ENCODE results near the gene PDE10A.
"Not testable (repeated sequence)": the region's sequence is repeated elsewhere in the genome, so short reads cannot be mapped to it uniquely, and the experiment has no call there.

PDE10A gene

DNA sequence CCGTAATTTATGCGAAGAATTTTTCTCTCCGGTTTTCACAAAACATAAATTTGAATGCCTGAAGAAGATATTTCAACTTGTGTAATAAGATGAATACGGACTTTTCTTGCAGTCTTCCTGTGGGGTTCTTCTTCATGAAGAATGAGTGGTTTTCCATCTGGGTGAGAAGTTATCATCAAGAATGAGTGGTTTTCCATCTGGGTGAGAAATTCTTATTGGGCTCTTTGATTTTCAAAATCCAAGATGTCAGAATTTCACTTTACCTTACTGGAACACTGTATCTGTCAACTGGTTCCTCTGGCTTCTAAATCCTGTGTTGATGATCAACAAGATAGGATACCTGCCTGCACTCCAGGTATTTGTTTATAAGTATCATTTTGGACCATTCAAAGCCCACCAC lies 193.6 kb downstream of the PDE10A start:
- no peak overlapping the region for H3K4me3 ChIP-seq (ENCODE audit: low read length)
- DNase-seq (ENCODE audit: low read depth): no peak
- TF ChIP-seq, protein P1, sequence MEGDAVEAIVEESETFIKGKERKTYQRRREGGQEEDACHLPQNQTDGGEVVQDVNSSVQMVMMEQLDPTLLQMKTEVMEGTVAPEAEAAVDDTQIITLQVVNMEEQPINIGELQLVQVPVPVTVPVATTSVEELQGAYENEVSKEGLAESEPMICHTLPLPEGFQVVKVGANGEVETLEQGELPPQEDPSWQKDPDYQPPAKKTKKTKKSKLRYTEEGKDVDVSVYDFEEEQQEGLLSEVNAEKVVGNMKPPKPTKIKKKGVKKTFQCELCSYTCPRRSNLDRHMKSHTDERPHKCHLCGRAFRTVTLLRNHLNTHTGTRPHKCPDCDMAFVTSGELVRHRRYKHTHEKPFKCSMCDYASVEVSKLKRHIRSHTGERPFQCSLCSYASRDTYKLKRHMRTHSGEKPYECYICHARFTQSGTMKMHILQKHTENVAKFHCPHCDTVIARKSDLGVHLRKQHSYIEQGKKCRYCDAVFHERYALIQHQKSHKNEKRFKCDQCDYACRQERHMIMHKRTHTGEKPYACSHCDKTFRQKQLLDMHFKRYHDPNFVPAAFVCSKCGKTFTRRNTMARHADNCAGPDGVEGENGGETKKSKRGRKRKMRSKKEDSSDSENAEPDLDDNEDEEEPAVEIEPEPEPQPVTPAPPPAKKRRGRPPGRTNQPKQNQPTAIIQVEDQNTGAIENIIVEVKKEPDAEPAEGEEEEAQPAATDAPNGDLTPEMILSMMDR (IDR thresholded peaks at IDR 0.05; ENCODE audit: insufficient read depth, low read depth, low read length, missing control alignments): no peak

DNA sequence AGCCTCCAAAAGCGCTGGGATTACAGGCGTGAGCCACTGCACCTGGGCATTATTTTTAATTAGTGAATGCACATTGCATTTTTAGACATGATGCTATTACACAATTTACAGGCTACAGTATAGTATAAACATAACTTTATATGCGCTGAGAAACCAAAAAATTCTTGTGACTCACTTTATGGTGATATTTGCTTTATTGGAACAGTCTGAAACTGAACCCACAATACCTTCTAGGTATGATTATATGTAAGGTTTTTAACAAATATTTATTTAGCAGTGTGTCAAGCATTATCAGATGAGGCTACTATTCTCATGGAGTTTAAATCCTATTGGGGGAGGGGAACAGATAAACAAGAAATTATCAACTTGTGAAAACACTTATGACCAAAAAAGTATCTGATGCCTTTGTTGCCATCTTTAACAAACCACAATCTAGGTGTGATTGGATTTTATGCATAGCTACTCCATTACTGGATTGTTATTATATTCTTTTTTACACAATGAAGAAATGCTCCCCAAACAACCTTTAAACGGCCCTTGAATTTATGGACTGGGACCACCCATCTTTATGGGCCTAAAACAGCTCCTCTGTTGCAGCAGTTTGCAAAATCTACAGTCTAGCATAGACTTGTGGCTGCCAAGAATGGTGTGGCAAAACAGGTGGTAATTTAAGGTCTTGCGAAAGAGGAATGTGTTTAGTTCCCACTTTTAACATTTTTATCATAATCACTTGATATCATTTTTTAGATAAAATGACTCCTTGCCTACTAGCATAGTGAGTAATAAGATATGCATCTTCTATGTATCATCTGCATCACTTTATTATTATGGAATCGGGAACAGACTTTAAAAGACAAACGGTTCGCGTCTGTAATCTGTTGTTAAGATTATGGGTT lies 194.5 kb downstream of the PDE10A start:
- H3K4me3 ChIP-seq (ENCODE audit: low read length): no peak overlapping the region
- TF ChIP-seq, protein P1 (IDR thresholded peaks at IDR 0.05; ENCODE audit: insufficient read depth, low read depth, low read length, missing control alignments): no peak
- DNase-seq (ENCODE audit: low read depth): no peak

DNA sequence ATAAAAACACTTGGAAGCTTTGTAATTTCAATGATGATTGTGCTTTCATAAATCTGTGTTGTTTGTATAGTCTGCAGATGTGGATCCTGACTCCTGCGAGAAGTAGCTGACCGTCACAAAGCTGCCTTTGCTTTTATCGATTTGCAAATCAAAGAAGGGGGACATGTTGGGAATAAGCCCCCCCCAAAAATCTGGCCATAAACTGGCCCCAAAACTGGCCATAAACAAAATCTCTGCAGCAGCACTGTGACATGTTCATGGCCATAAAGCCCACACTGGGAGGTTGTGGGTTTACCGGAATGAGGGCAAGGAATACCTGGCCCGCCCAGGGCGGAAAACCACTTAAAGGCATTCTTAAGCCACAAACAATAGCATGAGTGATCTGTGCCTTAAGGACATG lies 199.5 kb downstream of the PDE10A start:
- not testable (repeated sequence) for DNase-seq (ENCODE audit: low read depth)

DNA sequence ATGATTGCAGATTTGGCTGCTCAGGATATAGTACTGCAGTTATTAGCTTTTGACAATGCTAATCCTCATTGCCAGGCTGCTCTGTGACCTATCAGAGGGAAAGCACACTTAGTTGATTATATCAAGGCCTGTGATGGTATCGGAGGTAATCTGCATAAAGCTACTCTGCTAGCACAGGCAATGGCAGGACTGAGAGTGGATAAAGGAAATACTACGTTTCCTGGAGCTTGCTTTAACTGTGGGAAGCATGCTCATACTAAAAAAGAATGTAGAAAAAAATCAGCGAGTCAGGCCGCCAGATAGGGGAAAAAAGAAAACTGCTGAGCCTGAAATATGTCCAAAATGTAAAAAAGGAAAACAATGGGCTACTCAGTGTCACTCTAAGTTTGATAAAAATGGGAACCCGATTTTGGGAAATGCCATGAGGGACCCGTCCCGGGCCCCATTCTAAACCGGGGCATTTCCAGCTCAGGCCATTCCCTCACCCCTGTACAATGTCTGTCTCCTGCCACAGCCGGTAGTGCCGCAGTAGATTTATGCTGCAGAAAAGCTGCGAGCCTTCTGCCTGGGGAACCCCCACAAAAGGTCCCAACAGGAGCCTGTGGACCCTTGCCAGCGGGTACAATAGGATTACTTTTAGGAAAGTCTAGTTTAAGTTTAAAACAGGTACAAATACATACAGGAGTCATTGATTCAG lies 203.3 kb downstream of the PDE10A start:
- not testable (repeated sequence) for H3K4me3 ChIP-seq (ENCODE audit: low read length); DNase-seq (ENCODE audit: low read depth)

More for the DNA sequence above, 199.5 kb downstream of the PDE10A start:
- not testable (repeated sequence) for H3K4me3 ChIP-seq (ENCODE audit: low read length)

DNA sequence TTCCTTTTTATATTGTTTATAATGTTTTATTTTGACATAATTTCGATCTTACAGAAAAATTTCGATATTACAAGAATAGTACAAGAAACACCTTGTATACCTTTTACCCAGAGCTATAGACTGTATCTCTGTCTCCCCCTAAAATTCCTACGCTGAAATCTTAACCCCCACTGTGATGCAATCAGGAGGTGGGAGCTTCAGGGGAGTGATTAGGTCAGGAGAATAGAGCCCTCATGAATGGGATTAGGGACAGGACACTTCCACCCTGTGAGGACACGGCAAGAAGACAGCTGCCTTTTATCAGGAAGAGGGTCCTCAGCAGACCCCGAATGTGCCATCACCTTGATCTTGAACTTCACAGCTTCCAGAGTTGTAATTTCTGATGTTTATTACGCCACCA lies 204.9 kb downstream of the PDE10A start:
- H3K4me3 ChIP-seq (ENCODE audit: low read length): no peak overlapping the region
- TF ChIP-seq, protein P1 (IDR thresholded peaks at IDR 0.05; ENCODE audit: insufficient read depth, low read depth, low read length, missing control alignments): no peak
- no peak for DNase-seq (ENCODE audit: low read depth)

DNA sequence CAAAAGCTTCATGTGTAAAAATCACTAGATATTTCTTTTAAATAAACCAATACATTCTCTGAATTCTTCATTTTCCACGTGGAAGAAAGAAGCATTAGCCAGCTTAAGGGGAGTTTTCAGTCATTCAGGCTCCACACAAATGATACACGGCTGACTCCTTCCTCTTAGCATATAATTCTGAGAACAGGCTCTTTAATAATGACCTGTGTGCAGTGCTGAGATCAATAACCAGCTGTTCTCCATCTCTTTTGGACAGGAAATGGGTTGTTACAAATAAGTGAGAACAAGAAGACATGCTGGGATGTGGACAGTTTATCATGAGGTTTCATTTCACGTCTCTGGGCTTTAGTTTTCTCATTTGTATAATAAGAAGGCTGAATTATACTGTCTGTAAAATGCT lies 206.8 kb downstream of the PDE10A start:
- no peak for DNase-seq (ENCODE audit: low read depth)
- TF ChIP-seq, protein P1 (IDR thresholded peaks at IDR 0.05; ENCODE audit: insufficient read depth, low read depth, low read length, missing control alignments): no peak
- H3K4me3 ChIP-seq (ENCODE audit: low read length): no peak overlapping the region

DNA sequence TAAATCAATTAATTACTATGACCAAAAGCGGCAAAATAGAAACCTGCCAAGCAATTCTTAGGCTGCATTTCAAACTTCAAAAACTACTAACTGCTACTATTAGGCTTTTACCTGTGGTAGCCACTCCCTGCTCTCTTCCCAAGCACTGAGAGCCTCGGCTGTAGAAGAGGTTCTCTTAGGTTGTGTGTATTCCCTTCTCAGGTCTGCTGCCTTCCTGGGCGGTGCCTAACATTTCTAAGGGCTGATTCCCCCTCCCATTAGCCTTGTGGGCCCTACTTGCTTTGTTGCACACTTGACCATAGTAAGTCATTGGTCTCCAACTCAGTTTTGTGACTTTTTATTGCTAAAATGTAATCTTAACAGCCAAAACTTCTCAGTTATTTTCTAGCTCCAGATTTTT lies 207.6 kb downstream of the PDE10A start:
- no peak for DNase-seq (ENCODE audit: low read depth)
- H3K4me3 ChIP-seq (ENCODE audit: low read length): no peak overlapping the region
- TF ChIP-seq, protein P1 (IDR thresholded peaks at IDR 0.05; ENCODE audit: insufficient read depth, low read depth, low read length, missing control alignments): no peak

DNA sequence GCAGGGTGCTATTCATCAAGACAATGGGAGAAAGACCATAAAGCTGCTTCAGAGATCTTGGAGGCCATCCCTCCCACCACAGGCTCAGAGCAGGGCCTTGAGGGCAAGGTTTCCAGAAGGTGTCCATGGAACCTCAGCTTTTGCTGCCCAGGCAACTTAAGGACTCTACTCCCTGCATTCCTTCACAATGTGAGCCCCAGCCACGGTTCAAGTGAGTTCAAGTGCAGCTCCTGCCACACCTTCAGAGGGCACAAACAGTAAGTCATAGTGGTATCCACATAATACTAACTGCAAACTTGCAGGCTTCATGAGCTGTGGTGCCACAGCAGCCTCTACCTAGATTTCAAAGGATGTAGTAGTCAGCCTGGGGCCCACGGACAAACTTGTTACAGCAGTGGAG lies 209.6 kb downstream of the PDE10A start:
- TF ChIP-seq, protein P1 (IDR thresholded peaks at IDR 0.05; ENCODE audit: insufficient read depth, low read depth, low read length, missing control alignments): no peak
- H3K4me3 ChIP-seq (ENCODE audit: low read length): no peak overlapping the region
- no peak for DNase-seq (ENCODE audit: low read depth)

Measured in epithelial cell of esophagus (primary cell).